Measurements from ENCODE around the gene CACNA2D3. TPM values are rescaled to one million over a fixed set of nuclear protein-coding genes. Genes with fewer than 3 reads are reported as not detected.
A peak's percentile ranks its signal among the peaks of the same experiment; 100 is the strongest.

CACNA2D3 gene
- total RNA-seq, 1 donor from 2014 or later, result 1.3 TPM

DNA sequence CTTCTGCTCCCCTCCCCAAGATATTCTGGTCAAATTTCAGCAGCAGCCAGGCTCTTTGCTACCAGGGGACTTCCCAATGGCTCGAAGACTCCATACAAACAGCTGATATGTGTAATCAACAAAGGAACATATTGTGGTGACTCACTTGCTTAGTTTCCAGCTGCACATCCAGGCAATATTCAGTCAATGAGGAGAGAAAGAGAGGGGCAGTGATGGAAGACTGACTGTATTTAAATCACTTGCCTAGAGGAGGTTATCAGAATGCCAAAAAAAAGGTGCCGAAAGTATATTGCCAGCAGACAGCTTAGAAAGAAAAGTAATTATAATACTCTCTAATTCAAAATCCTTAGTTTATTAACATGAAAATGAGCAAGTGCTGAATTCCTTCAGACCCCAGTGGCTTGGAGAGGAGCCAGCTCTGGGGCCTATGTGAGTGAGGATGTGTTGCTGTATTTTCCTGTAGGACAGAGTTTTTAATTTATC is 569.0 kb downstream of the CACNA2D3 start:
- DNase-seq (ENCODE audit: low read depth), result peak; percentile 65
- no peak overlapping the region for H3K4me3 ChIP-seq (ENCODE audit: low read depth, low read length)
- TF ChIP-seq, protein P1, sequence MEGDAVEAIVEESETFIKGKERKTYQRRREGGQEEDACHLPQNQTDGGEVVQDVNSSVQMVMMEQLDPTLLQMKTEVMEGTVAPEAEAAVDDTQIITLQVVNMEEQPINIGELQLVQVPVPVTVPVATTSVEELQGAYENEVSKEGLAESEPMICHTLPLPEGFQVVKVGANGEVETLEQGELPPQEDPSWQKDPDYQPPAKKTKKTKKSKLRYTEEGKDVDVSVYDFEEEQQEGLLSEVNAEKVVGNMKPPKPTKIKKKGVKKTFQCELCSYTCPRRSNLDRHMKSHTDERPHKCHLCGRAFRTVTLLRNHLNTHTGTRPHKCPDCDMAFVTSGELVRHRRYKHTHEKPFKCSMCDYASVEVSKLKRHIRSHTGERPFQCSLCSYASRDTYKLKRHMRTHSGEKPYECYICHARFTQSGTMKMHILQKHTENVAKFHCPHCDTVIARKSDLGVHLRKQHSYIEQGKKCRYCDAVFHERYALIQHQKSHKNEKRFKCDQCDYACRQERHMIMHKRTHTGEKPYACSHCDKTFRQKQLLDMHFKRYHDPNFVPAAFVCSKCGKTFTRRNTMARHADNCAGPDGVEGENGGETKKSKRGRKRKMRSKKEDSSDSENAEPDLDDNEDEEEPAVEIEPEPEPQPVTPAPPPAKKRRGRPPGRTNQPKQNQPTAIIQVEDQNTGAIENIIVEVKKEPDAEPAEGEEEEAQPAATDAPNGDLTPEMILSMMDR (conservative IDR thresholded peaks at IDR 0.05; ENCODE audit: low read depth, low read length), result no peak

DNA sequence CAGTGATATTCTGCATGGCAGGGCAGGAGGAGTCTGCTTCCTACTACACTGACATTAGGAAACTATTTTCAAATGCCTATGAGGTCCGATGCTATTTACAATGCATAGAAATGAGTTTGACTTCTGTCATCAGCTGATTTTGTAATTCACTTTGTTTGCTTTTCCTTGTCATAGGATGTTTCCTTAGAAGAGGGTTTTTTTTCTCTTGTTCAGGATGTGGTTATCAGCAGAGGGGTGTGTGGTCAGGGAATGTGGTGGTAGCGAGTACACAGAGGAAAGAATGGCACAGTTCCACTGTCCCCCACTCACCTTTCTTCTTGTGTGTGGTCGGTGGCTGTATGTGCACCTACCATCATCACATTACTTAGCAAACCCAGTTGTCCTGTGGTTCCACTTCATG is 574.0 kb downstream of the CACNA2D3 start:
- DNase-seq (ENCODE audit: low read depth), result no peak

DNA sequence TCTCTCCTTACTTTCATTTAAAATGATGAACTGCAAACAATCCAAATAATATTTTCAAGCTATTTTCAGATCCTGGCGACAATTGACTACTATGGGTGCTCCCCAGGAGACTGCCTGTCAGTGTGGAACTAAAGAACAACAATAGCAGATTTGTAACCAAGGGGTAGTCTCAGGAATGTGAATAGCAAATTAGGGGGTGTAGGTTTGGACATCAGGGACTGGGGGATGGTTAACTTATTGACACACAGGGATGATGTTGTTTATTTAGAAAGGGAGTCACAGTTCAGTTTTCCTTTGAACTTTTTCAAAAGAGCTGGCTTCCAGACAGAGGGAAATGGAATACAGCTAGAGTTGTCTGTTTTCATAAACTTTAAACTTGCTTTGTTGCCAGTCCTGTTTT is 575.7 kb downstream of the CACNA2D3 start:
- TF ChIP-seq, protein P1 (conservative IDR thresholded peaks at IDR 0.05; ENCODE audit: low read depth, low read length), result no peak
- no peak overlapping the region for H3K4me3 ChIP-seq (ENCODE audit: low read depth, low read length)
- no peak for DNase-seq (ENCODE audit: low read depth)

More for the DNA sequence above, 574.0 kb downstream of the CACNA2D3 start:
- no peak overlapping the region for H3K4me3 ChIP-seq (ENCODE audit: low read depth, low read length)
- TF ChIP-seq, protein P1 (conservative IDR thresholded peaks at IDR 0.05; ENCODE audit: low read depth, low read length), result no peak

DNA sequence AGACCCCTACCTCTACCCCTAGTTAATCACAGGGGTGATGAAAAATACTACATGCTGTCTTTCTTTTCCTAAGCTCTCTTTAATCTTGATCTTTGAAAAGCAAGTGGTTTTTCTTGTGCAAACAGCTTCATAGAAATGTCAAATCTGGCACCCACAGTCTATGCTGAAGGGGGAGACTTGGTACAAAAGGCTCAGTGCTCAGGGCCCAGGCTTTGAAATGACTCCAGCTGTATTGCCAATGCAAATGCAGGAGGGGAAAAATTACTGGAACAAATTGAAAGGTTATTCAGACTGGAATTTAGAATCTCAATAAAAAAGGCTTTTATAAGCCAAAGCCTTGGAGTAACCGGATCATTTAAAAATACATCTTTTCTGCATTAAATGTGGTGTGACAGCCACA is 581.6 kb downstream of the CACNA2D3 start:
- no peak overlapping the region for H3K4me3 ChIP-seq (ENCODE audit: low read depth, low read length)
- TF ChIP-seq, protein P1 (conservative IDR thresholded peaks at IDR 0.05; ENCODE audit: low read depth, low read length), result no peak
- no peak for DNase-seq (ENCODE audit: low read depth)

- no peak for DNase-seq (ENCODE audit: low read depth)
- TF ChIP-seq, protein P1 (conservative IDR thresholded peaks at IDR 0.05; ENCODE audit: low read depth, low read length), result no peak
- H3K4me3 ChIP-seq (ENCODE audit: low read depth, low read length), result no peak overlapping the region
Observed at GRCh38 chr3:54705730-54706129, 583.4 kb downstream of the CACNA2D3 start.

DNA sequence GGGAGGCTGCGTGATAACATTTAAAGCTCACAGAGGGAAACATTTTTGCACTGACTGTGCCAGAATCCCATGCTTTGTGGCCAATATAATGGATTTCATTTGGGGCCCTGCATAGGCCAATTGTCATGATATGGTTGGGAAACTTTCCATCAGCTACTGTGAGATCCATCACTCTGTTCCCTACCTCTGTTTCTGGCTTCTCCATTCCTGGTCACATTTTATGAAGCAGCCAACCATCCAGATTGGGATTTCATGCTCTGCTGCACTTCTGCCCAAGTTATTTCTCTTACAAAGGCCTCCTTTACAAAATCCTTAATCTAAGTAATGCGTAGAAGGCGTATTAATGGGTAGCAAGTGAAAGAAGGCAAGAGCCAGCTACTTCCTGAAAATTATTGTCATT is 584.4 kb downstream of the CACNA2D3 start:
- DNase-seq (ENCODE audit: low read depth), result no peak
- TF ChIP-seq, protein P1 (conservative IDR thresholded peaks at IDR 0.05; ENCODE audit: low read depth, low read length), result no peak
- no peak overlapping the region for H3K4me3 ChIP-seq (ENCODE audit: low read depth, low read length)

- TF ChIP-seq, protein P1 (conservative IDR thresholded peaks at IDR 0.05; ENCODE audit: low read depth, low read length), result no peak
- no peak for DNase-seq (ENCODE audit: low read depth)
Observed at GRCh38 chr3:54709785-54710184, 587.4 kb downstream of the CACNA2D3 start.

More at GRCh38 chr3:54709785-54710184, 587.4 kb downstream of the CACNA2D3 start:
- no peak overlapping the region for H3K4me3 ChIP-seq (ENCODE audit: low read depth, low read length)

Measured in epithelial cell of proximal tubule (primary cell).